Measurements from ENCODE around the gene GLDC. TPM values are rescaled to one million over a fixed set of nuclear protein-coding genes. Genes with fewer than 3 reads are reported as not detected.
A peak's percentile ranks its signal among the peaks of the same experiment; 100 is the strongest.

Gene GLDC
- total RNA-seq, 1 donor from 2014 or later = 2.6 TPM

- ATAC-seq (ENCODE audit: low read depth) (no peak), DNase-seq (no peak)
- no peaks in the 10 kb centered on the region for H3K36me3 Mint-ChIP-seq (ENCODE audit: low read depth)
- ChIA-PET CTCF (no interaction called here), POLR2A (no interaction called here)
- intact Hi-C loops (cut with micrococcal nuclease) = no loop called here
- no peaks in the 10 kb centered on the region for H3K9me3 Mint-ChIP-seq
- H3K4me3 Mint-ChIP-seq = no peak overlapping the region
- no peaks in the 10 kb centered on the region for H3K27me3 Mint-ChIP-seq
- TF ChIP-seq CTCF (IDR thresholded peaks at IDR 0.05) = no peak
- peaks cover 12% of the 10 kb centered on the region for H3K4me1 Mint-ChIP-seq
- H3K27ac Mint-ChIP-seq = no peak overlapping the region
These were observed 36.0 kb downstream of the GLDC start for GRCh38 chr9:6609497-6610016.

- ChIA-PET POLR2A (interaction anchor here (0.5 to 1.4 kb wide), 5 partner anchors 26 to 220 kb away, joined by 3 to 8 read pairs (median 3); partner anchors contain the start of gene KDM4C), CTCF (no interaction called here)
- peak overlapping the region; percentile 14 for H3K27ac Mint-ChIP-seq
- no peak for TF ChIP-seq CTCF (IDR thresholded peaks at IDR 0.05)
- H3K36me3 Mint-ChIP-seq (ENCODE audit: low read depth) = no peaks in the 10 kb centered on the region
- no peaks in the 10 kb centered on the region for H3K9me3 Mint-ChIP-seq
- H3K27me3 Mint-ChIP-seq = no peaks in the 10 kb centered on the region
- DNase-seq (peak; percentile 23), ATAC-seq (ENCODE audit: low read depth) (peak; percentile 100)
- intact Hi-C loops (cut with micrococcal nuclease) = loop anchor here (1.0 to 2.0 kb wide), 3 partner anchors 20 to 40 kb away; partner anchors contain the start of gene GLDC
- peak overlapping the region; percentile 64 for H3K4me3 Mint-ChIP-seq
- peaks cover 15% of the 10 kb centered on the region for H3K4me1 Mint-ChIP-seq
These were observed 40.3 kb downstream of the GLDC start for GRCh38 chr9:6605202-6605601.

GRCh38 chr9:6600426-6600825 lies 45.1 kb downstream of the GLDC start:
- Mint-ChIP-seq H3K9me3 (no peaks in the 10 kb centered on the region), H3K36me3 (ENCODE audit: low read depth) (no peaks in the 10 kb centered on the region), H3K27ac (no peak overlapping the region), H3K4me3 (no peak overlapping the region), H3K27me3 (no peaks in the 10 kb centered on the region), H3K4me1 (peaks cover 16% of the 10 kb centered on the region)
- intact Hi-C loops (cut with micrococcal nuclease) = no loop called here
- DNase-seq (no peak), ATAC-seq (ENCODE audit: low read depth) (no peak)
- no peak for TF ChIP-seq CTCF (IDR thresholded peaks at IDR 0.05)
- ChIA-PET POLR2A (no interaction called here), CTCF (no interaction called here)

GRCh38 chr9:6600006-6600405 lies 45.5 kb downstream of the GLDC start:
- DNase-seq (no peak), ATAC-seq (ENCODE audit: low read depth) (no peak)
- CTCF ChIA-PET = interaction anchor here (1.7 kb wide), 1 partner anchor 15 kb away, joined by 6 read pairs; no protein-coding TSS in a partner anchor
- H3K36me3 Mint-ChIP-seq (ENCODE audit: low read depth) = no peaks in the 10 kb centered on the region
- H3K4me3 Mint-ChIP-seq = no peak overlapping the region
- no peak overlapping the region for H3K27ac Mint-ChIP-seq
- intact Hi-C loops (cut with micrococcal nuclease) = no loop called here
- peaks cover 12% of the 10 kb centered on the region for H3K4me1 Mint-ChIP-seq
- H3K27me3 Mint-ChIP-seq = no peaks in the 10 kb centered on the region
- TF ChIP-seq CTCF (IDR thresholded peaks at IDR 0.05) = no peak
- POLR2A ChIA-PET = no interaction called here
- no peaks in the 10 kb centered on the region for H3K9me3 Mint-ChIP-seq

- TF ChIP-seq CTCF (IDR thresholded peaks at IDR 0.05) = no peak
- no peaks in the 10 kb centered on the region for H3K9me3 Mint-ChIP-seq
- DNase-seq = no peak
- ATAC-seq (ENCODE audit: low read depth) = peak; percentile 61
- intact Hi-C loops (cut with micrococcal nuclease) = no loop called here
- H3K36me3 Mint-ChIP-seq (ENCODE audit: low read depth) = no peaks in the 10 kb centered on the region
- H3K27me3 Mint-ChIP-seq = no peaks in the 10 kb centered on the region
- ChIA-PET CTCF (interaction anchor here (1.7 kb wide), 1 partner anchor 13 kb away, joined by 6 read pairs; no protein-coding TSS in a partner anchor), POLR2A (interaction anchor here (0.7 kb wide), 1 partner anchor 18 kb away, joined by 3 read pairs; no protein-coding TSS in a partner anchor)
- no peak overlapping the region for H3K27ac Mint-ChIP-seq
- H3K4me3 Mint-ChIP-seq = no peak overlapping the region
- peaks cover 4% of the 10 kb centered on the region for H3K4me1 Mint-ChIP-seq
These were observed 47.2 kb downstream of the GLDC start for GRCh38 chr9:6598249-6598725.
